H9 (cell line): ENCODE results near the gene DNLZ. TPM values are rescaled to one million over a fixed set of nuclear protein-coding genes. Genes with fewer than 3 reads are reported as not detected.

Source experiments
- DNase-seq: peaks from one replicate; pipeline ENCODE4 v3.0.0-alpha.2; 2017
- H2AFZ ChIP-seq: one replicate; pipeline ENCODE4 v1.6.1; 2013; ENCODE audit warnings: mild to moderate bottlenecking, low read length, control low read depth, moderate library complexity
- H2AK5ac ChIP-seq: 2 replicates; pipeline ENCODE4 v1.6.1; 2013; ENCODE audit warnings: low read length, control low read depth, mixed read lengths; ENCODE audit not compliant: insufficient read length
- H2BK120ac ChIP-seq: one replicate; pipeline ENCODE4 v1.6.1; 2013; ENCODE audit warnings: low read depth, mild to moderate bottlenecking, low read length, control low read depth, inconsistent platforms; ENCODE audit not compliant: poor library complexity, severe bottlenecking
- H2BK12ac ChIP-seq: 2 replicates; pipeline ENCODE4 v1.6.1; 2013; ENCODE audit warnings: low read length, control low read depth, mixed read lengths, low read depth; ENCODE audit not compliant: insufficient read length
- H2BK15ac ChIP-seq: 2 replicates; pipeline ENCODE4 v1.6.1; 2013; ENCODE audit warnings: low read depth, low read length, control low read depth
- H2BK20ac ChIP-seq: one replicate; pipeline ENCODE4 v1.6.1; 2013; ENCODE audit warnings: low read depth, mild to moderate bottlenecking, low read length, control low read depth, inconsistent platforms; ENCODE audit not compliant: poor library complexity, severe bottlenecking
- H2BK5ac ChIP-seq: 2 replicates; pipeline ENCODE4 v1.6.1; 2013; ENCODE audit warnings: low read length, control low read depth, mixed read lengths; ENCODE audit not compliant: insufficient read length
- H3K14ac ChIP-seq: 2 replicates; pipeline ENCODE4 v1.6.1; 2013; ENCODE audit warnings: low read length, control low read depth; ENCODE audit not compliant: insufficient read depth
- H3K18ac ChIP-seq: 2 replicates; pipeline ENCODE4 v1.6.1; 2013; ENCODE audit warnings: low read depth, mild to moderate bottlenecking, mixed read lengths, low read length, control low read depth; ENCODE audit not compliant: insufficient read length
- H3K23ac ChIP-seq: 2 replicates; pipeline ENCODE4 v1.6.1; 2013; ENCODE audit warnings: low read length, control low read depth, mixed read lengths, low read depth; ENCODE audit not compliant: insufficient read length
- H3K23me2 ChIP-seq: 2 replicates; pipeline ENCODE4 v1.6.1; 2013; ENCODE audit warnings: low read depth, mild to moderate bottlenecking, mixed read lengths, low read length, control low read depth; ENCODE audit not compliant: insufficient read length, poor library complexity, severe bottlenecking
- H3K27ac ChIP-seq: 2 replicates; pipeline ENCODE4 v1.5.1; 2013; ENCODE audit warnings: low read length, control low read depth, mixed read lengths, low read depth; ENCODE audit not compliant: insufficient read length
- H3K27me3 ChIP-seq: 2 replicates; pipeline ENCODE4 v1.6.1; 2013; ENCODE audit warnings: low read length, control low read depth, inconsistent platforms; ENCODE audit not compliant: insufficient read depth
- H3K4ac ChIP-seq: 2 replicates; pipeline ENCODE4 v1.6.1; 2013; ENCODE audit warnings: low read depth, mild to moderate bottlenecking, control low read depth, inconsistent platforms, low read length, moderate library complexity
- H3K4me1 ChIP-seq: 2 replicates; pipeline ENCODE4 v1.6.1; 2013; ENCODE audit warnings: low read length, control low read depth, inconsistent platforms; ENCODE audit not compliant: insufficient read depth
- H3K4me2 ChIP-seq: 2 replicates; pipeline ENCODE4 v1.6.1; 2013; ENCODE audit warnings: low read length, control low read depth, mixed read lengths; ENCODE audit not compliant: insufficient read length, insufficient read depth
- H3K56ac ChIP-seq: 2 replicates; pipeline ENCODE4 v1.6.1; 2013; ENCODE audit warnings: low read depth, mild to moderate bottlenecking, mixed read lengths, low read length, control low read depth; ENCODE audit not compliant: insufficient read length
- H3K79me1 ChIP-seq: 2 replicates; pipeline ENCODE4 v1.6.1; 2013; ENCODE audit warnings: low read depth, mild to moderate bottlenecking, moderate library complexity, low read length, control low read depth, inconsistent platforms; ENCODE audit not compliant: insufficient read depth, poor library complexity, severe bottlenecking
- H3K79me2 ChIP-seq: 2 replicates; pipeline ENCODE4 v1.6.1; 2013; ENCODE audit warnings: low read length, control low read depth, inconsistent platforms; ENCODE audit not compliant: insufficient read depth
- H3K9ac ChIP-seq: 2 replicates; pipeline ENCODE4 v1.6.1; 2013; ENCODE audit warnings: low read length, control low read depth, mixed read lengths; ENCODE audit not compliant: insufficient read length; ENCODE audit errors: extremely low read depth
- H3K9me3 ChIP-seq: one replicate; pipeline ENCODE4 v1.6.1; 2013; ENCODE audit warnings: low read depth, low read length, inconsistent platforms; ENCODE audit not compliant: control insufficient read depth
- H3T11ph ChIP-seq: one replicate; pipeline ENCODE4 v1.6.1; 2013; ENCODE audit warnings: mild to moderate bottlenecking, low read length, control low read depth, inconsistent platforms
- H4K20me1 ChIP-seq: one replicate; pipeline ENCODE4 v1.6.1; 2013; ENCODE audit not compliant: control insufficient read depth, insufficient read length, insufficient read depth
- H4K5ac ChIP-seq: 2 replicates; pipeline ENCODE4 v1.6.1; 2013; ENCODE audit warnings: low read depth, mild to moderate bottlenecking, mixed read lengths, low read length, control low read depth; ENCODE audit not compliant: insufficient read length
- H4K8ac ChIP-seq: replicated peaks from 2 replicates; pipeline ENCODE4 v1.6.1; 2013; ENCODE audit warnings: low read length, control low read depth, mixed read lengths, low read depth; ENCODE audit not compliant: insufficient read length
- H4K91ac ChIP-seq: 2 replicates; pipeline ENCODE4 v1.6.1; 2013; ENCODE audit warnings: low read depth, mild to moderate bottlenecking, moderate library complexity, mixed read lengths, low read length, control low read depth; ENCODE audit not compliant: insufficient read length
- H3K27ac Mint-ChIP-seq, 3 experiments: 2 replicates in 2 of 3; 3 replicates in 1 of 3; pipeline ENCODE4 v1.8.0; 2020 to 2021; ENCODE audit warnings: mixed read lengths in 3 of 3, mild to moderate bottlenecking in 1 of 3, moderate library complexity in 1 of 3
- H3K27me3 Mint-ChIP-seq: 2 replicates; pipeline ENCODE4 v1.8.0; 2021; ENCODE audit warnings: low read depth, mild to moderate bottlenecking, moderate library complexity, mixed read lengths
- H3K36me3 Mint-ChIP-seq, 3 experiments: 2 replicates in 2 of 3; 3 replicates in 1 of 3; pipeline ENCODE4 v1.8.0; 2020 to 2021; ENCODE audit warnings: low read depth in 3 of 3, mixed read lengths in 3 of 3; ENCODE audit not compliant: insufficient read depth in 1 of 3
- H3K4me1 Mint-ChIP-seq, 2 experiments: 2 replicates each; pipeline ENCODE4 v1.8.0; 2020; ENCODE audit warnings: mixed read lengths in 2 of 2
- H3K4me3 Mint-ChIP-seq, 2 experiments: 2 replicates in 1 of 2; 3 replicates in 1 of 2; pipeline ENCODE4 v1.8.0; 2020 to 2021; ENCODE audit warnings: mild to moderate bottlenecking in 2 of 2, mixed read lengths in 2 of 2, moderate library complexity in 1 of 2
- H3K9me3 Mint-ChIP-seq, 2 experiments: 2 replicates in 1 of 2; 3 replicates in 1 of 2; pipeline ENCODE4 v1.8.0; 2020; ENCODE audit warnings: mild to moderate bottlenecking in 2 of 2, mixed read lengths in 2 of 2, moderate library complexity in 1 of 2
- CTCF ChIP-seq: fragments of 200-600 bp; sonication (generic); conservative IDR thresholded peaks from 3 replicates; pipeline ENCODE4 v1.8.0; 2021; ENCODE audit warnings: antibody characterized with exemption, mild to moderate bottlenecking
- WGBS: extraction: QIAGEN DNeasy Blood & Tissue Kit; methylation state at CpG from one replicate; pipeline ENCODE4 v1.1.7; 2013; ENCODE audit warnings: missing lambda C conversion rate, low lambda C conversion rate, mixed read lengths; ENCODE audit not compliant: insufficient read length; ENCODE audit errors: extremely low coverage; 5-methylcytosine and 5-hydroxymethylcytosine counted together
- total RNA-seq: library from RNA; stranded (reverse); gene quantifications from 2 replicates; pipeline ENCODE4 v1.2.1, GENCODE V29; 2021

DNLZ gene
- total RNA-seq, 1 experiment from 2014 or later = 24.8 TPM

GRCh38 chr9:136412962-136413361 lies 49.4 kb upstream of the DNLZ start:
- no peaks in the 10 kb centered on the region for H3K9me3 Mint-ChIP-seq
- H3K4ac ChIP-seq = no peak overlapping the region
- no peak overlapping the region for H3K9ac ChIP-seq
- no peak overlapping the region for H2BK120ac ChIP-seq
- H2AK5ac ChIP-seq = no peak overlapping the region
- no peak overlapping the region for H3K14ac ChIP-seq
- H3K79me2 ChIP-seq = peaks cover 14% of the 10 kb centered on the region; the same call in 1 of the 2 replicates
- no peak overlapping the region for H3K18ac ChIP-seq
- H3K27me3 Mint-ChIP-seq = peaks cover 3% of the 10 kb centered on the region; the same call in 1 of the 2 replicates
- H2BK5ac ChIP-seq = no peak overlapping the region
- H3K4me3 Mint-ChIP-seq = peak overlapping the region in 1 of 2 experiments; percentile 40; a peak in 2 of 5 replicates
- H3K27ac ChIP-seq = no peak overlapping the region
- no peaks in the 10 kb centered on the region for H3K4me1 ChIP-seq
- peaks cover 15% of the 10 kb centered on the region for H3K23me2 ChIP-seq
- no peak overlapping the region for H4K8ac ChIP-seq
- H4K91ac ChIP-seq = no peak overlapping the region
- no peak for TF ChIP-seq CTCF
- no peaks in the 10 kb centered on the region for H4K20me1 ChIP-seq
- H3K9me3 ChIP-seq = no peaks in the 10 kb centered on the region
- no peak overlapping the region for H3K4me2 ChIP-seq
- H3K79me1 ChIP-seq = peaks cover 19% of the 10 kb centered on the region
- peaks cover 46 to 75% (median 60%) of the 10 kb centered on the region in 3 experiments for H3K36me3 Mint-ChIP-seq
- no peak overlapping the region for H2AFZ ChIP-seq
- no peak overlapping the region for H4K5ac ChIP-seq
- H3K23ac ChIP-seq = no peak overlapping the region
- peaks cover 22 to 25% of the 10 kb centered on the region in 2 experiments for H3K4me1 Mint-ChIP-seq
- no peak overlapping the region for H3K56ac ChIP-seq
- no peak overlapping the region for H3T11ph ChIP-seq
- DNase-seq = no peak
- H2BK12ac ChIP-seq = no peak overlapping the region
- no CpG with 5 or more reads among the region's 9 CpGs for WGBS
- no peak overlapping the region for H2BK15ac ChIP-seq
- H3K27ac Mint-ChIP-seq = peak overlapping the region in 2 of 3 experiments; percentile 73 to 79; a peak in 3 of 7 replicates
- H2BK20ac ChIP-seq = no peak overlapping the region
- H3K27me3 ChIP-seq = no peaks in the 10 kb centered on the region
